GM21423 (cell line): ENCODE measurements around the gene IL1R2.

Experiments used
- ATAC-seq: cut with Tn5 transposase; IDR thresholded peaks from one replicate; pipeline ENCODE4 v1.9.1; 2021; ENCODE audit warnings: mild to moderate bottlenecking, moderate library complexity; ENCODE audit not compliant: unreplicated experiment

Gene IL1R2

DNA sequence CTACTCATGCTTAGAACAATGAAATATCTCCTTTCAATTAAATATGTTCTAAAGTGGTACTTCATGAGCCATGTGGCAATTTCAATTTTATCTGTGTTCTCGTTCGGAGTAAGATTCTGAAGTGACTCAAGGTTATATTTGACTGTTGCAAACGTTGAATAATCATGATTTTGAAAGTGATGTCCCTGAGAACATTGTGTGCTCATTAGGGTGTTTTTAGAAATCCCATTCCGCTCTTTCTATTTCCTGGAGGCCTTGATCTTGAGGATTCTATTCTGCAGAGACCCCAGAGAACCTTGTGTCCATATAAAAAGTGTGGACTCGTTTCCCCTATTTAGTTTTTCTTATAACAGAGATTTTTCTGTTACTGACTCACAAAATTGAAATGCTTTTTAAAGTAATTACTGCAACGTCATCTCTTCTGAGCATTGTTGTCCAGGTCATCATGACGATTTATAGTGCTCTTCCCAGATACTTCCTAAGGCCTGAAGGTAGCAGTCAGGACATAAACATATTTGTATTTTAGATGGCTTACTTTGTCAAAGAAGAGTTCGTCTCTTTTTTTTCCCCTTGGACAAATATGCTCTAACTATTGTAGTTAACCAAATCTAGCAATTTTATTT, 27.2 kb downstream of the IL1R2 start:
- no peak for ATAC-seq

- peak; percentile 35 for ATAC-seq
Observed at GRCh38 chr2:102020596-102021170, 28.9 kb downstream of the IL1R2 start.

GRCh38 chr2:102021779-102022178, 30.0 kb downstream of the IL1R2 start:
- ATAC-seq: no peak

DNA sequence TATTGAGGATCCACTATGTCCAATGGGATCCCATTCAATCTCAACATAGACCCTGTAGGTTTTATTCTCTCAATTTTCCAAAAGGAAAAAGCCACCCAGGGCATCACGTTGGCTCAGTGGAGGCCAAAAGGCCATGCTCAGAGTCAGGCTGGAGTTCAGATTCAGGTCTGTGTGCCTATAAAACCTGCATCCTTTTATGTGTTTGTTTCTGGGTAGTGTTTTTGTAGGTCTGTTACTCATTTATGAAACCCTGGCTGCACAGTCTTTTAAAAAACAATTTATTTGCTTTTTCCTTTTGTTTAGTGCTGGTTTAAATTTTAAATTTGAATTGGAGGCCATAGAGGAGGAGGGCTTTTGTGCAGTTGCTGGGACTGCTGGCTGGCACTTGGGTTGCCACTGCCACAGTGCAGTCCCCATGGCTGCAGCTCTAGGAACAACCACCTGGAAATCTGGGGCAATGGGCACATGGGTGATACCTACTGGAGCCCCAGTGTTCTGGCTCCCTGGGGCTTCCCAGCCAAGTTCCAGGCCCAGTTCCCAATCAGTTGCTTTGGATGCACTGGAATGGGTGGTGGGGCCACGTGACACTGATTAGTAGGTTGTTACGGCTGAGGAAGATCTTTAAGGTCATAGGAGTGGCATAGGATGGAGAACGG, 31.3 kb downstream of the IL1R2 start:
- no peak for ATAC-seq

GRCh38 chr2:102024410-102024809, 32.6 kb downstream of the IL1R2 start:
- ATAC-seq: no peak

- ATAC-seq: peak; percentile 83
Observed at GRCh38 chr2:102025016-102025501, 33.3 kb downstream of the IL1R2 start.

- peak; percentile 54 for ATAC-seq
Observed at GRCh38 chr2:102025583-102026267, 34.0 kb downstream of the IL1R2 start.

- no peak for ATAC-seq
Observed at GRCh38 chr2:102027036-102027980, 35.5 kb downstream of the IL1R2 start.

GRCh38 chr2:102028470-102028869, 36.7 kb downstream of the IL1R2 start:
- ATAC-seq: no peak

DNA sequence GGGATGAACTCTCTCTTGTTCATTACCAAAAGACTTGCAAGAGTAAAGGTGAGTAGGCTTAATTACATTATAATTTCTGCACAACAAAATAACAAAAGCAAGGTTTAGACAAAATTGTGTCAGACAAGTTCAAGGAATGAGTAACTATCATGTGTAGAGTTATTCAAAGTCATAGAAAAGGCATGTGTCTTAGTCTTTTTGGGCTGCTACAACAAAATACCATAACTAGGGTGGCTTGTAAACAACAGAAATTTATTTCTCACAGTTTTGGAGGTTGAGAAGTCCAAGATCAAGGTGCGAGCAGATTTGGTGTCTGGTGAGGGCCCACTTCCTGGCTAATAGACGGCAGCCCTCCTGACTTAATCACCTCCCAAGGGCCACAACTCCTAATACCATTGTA, 37.6 kb downstream of the IL1R2 start:
- no peak for ATAC-seq

GRCh38 chr2:102029952-102030351, 38.2 kb downstream of the IL1R2 start:
- no peak for ATAC-seq

GRCh38 chr2:102030502-102030854, 38.7 kb downstream of the IL1R2 start:
- no peak for ATAC-seq

DNA sequence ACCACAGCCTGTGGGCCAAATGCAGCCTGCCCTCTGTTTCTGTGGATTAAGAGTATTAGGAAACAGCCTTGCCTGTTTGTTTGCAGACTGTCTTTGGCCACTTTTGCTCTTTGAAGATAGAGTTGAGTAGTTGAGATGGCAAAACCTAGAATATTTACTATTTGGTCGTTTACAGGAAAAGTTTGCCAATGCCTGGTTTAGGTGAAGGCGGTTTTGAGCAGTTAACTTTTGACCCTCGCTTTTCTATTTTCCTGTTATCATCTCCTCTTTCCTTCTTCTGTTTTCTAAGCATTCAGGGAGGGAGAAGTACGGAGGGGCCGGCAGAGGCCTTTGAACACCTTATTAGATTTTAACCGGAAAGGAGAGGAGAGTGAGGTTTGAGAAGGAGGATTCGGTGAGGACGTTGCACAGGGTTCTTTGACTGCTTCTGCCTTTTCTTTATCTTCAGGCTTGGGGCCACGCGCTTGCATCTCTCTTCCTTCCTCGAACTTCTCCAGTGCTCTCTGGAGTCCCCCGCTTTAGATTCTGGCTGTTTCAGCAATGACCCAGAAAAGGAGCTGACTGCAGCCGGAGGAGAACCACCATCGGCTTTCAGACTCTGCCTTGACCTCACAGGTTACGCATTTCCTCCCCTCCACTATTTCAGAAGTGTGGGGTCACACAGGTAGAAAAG, 39.2 kb downstream of the IL1R2 start:
- ATAC-seq: no peak

DNA sequence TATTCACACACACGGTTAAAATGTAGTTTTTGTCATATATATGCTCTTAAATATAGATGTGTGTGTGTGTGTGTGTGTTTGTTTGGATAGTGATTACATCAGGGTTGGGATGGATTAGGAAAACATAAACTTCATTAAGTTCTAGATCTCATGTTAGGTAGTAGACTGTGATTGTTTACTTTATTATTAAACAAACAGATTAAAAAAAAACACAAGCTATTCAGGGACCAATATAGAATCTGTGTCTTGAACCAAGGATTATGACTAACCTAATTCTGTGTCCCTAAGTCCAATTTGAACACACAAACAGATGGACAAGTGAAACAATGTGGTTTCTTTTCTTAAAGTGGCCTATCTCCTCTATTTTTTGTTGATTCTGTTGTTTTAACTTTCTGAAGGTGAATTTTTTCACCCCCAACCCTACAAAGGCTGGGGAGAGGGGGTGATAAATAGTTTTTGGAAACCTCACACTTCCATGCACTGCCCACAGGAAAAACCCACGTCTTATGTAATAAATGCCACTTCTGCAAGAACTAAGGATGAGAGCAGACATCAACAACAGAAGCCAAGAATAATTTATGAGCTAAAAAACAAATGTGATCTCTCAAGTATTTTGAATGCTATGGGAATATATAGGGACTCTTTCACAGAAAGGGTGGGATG, 40.7 kb downstream of the IL1R2 start:
- ATAC-seq: no peak

DNA sequence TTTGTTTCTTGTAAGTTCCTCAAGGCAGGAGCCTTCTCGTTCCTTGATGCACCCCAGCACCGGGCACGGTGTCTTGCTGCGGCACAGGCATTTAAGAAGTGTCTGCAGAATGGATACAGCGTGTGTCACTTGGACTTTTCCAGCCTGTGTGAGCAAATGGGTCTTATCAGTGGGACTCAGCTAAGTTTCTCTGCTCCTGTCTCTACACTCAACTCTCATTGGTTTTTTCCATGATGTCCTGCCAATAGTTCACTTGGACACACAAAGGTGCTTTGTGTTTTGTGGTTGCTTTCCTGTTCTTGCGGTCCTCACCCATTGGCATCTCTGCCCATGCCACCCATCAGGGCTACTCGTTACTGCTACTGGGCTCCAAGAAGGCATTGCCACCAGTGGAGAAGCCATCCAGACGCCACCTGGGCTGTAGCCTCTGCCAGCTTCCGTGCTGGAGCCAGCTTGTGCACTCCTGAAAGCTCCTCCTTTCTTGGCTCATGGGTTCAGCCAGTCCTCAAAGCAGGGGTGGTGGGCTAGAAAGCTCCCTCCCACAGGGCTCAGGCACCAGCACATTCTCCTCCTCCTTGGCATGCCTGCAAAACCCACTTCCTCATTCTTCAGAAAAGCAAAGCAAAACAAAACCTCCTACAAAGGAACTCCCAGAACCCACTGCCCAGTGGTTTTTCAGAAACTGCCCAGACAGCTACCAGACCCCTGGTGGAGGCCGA, 41.4 kb downstream of the IL1R2 start:
- ATAC-seq: peak; percentile 91

GRCh38 chr2:102033750-102034682, 42.3 kb downstream of the IL1R2 start:
- ATAC-seq: no peak

- no peak for ATAC-seq
Observed at GRCh38 chr2:102034683-102035548, 43.2 kb downstream of the IL1R2 start.
